Astrocyte (in vitro differentiated cells and primary cell): ENCODE measurements around the gene THOC6. TPM values are rescaled to one million over a fixed set of nuclear protein-coding genes. Genes with fewer than 3 reads are reported as not detected.
"Not testable (repeated sequence)": the region's sequence is repeated elsewhere in the genome, so short reads cannot be mapped to it uniquely, and the experiment has no call there.

Experiments used
- DNase-seq: peaks from one replicate; pipeline ENCODE4 v3.0.0-alpha.2; 2010; ENCODE audit warnings: low read depth
- FAIRE-seq: peaks from 2 replicates; lab custom pipeline; 2011; peaks lifted over from hg19 to GRCh38; lab: Jason Lieb, UNC
- H2AFZ ChIP-seq: 2 replicates; pipeline ENCODE4 v1.6.0; 2012; ENCODE audit warnings: low read depth, low read length, inconsistent platforms
- H3K27ac ChIP-seq: 2 replicates; pipeline ENCODE4 v1.5.1; 2011; ENCODE audit warnings: low read depth, low read length, inconsistent platforms
- H3K27me3 ChIP-seq: 2 replicates; pipeline ENCODE4 v1.6.0; 2011; ENCODE audit warnings: low read length, inconsistent platforms; ENCODE audit not compliant: insufficient read depth
- H3K36me3 ChIP-seq: 2 replicates; pipeline ENCODE4 v1.5.1; 2011; ENCODE audit warnings: low read length, inconsistent platforms; ENCODE audit not compliant: insufficient read depth
- H3K4me1 ChIP-seq: 2 replicates; pipeline ENCODE4 v1.5.1; 2011; ENCODE audit warnings: low read length, inconsistent platforms; ENCODE audit not compliant: insufficient read depth
- H3K4me2 ChIP-seq: 2 replicates; pipeline ENCODE4 v1.6.0; 2012; ENCODE audit warnings: low read length, inconsistent platforms
- H3K4me3 ChIP-seq: 2 replicates; pipeline ENCODE4 v1.5.1; 2011; ENCODE audit warnings: low read depth, mild to moderate bottlenecking, low read length, inconsistent platforms; ENCODE audit not compliant: insufficient read depth
- H3K79me2 ChIP-seq: 2 replicates; pipeline ENCODE4 v1.6.0; 2012; ENCODE audit warnings: mild to moderate bottlenecking, low read length, inconsistent platforms; ENCODE audit not compliant: insufficient read depth
- H3K9ac ChIP-seq: 2 replicates; pipeline ENCODE4 v1.6.0; 2012; ENCODE audit warnings: mild to moderate bottlenecking, low read length, inconsistent platforms
- H3K9me3 ChIP-seq: 2 replicates; pipeline ENCODE4 v1.5.1; 2012; ENCODE audit warnings: low read depth, mild to moderate bottlenecking, low read length, inconsistent platforms; ENCODE audit not compliant: insufficient read depth
- H4K20me1 ChIP-seq: 2 replicates; pipeline ENCODE4 v1.6.0; 2012; ENCODE audit warnings: low read length, inconsistent platforms; ENCODE audit not compliant: insufficient read depth
- H3K27ac Mint-ChIP-seq: one replicate; pipeline ENCODE4 v1.8.0; 2021; ENCODE audit warnings: mild to moderate bottlenecking, mixed read lengths; ENCODE audit not compliant: unreplicated experiment
- H3K27me3 Mint-ChIP-seq: one replicate; pipeline ENCODE4 v1.8.0; 2021; ENCODE audit warnings: low read depth, mixed read lengths; ENCODE audit not compliant: unreplicated experiment
- H3K36me3 Mint-ChIP-seq: one replicate; pipeline ENCODE4 v1.8.0; 2021; ENCODE audit warnings: low read depth, mixed read lengths; ENCODE audit not compliant: unreplicated experiment
- H3K4me1 Mint-ChIP-seq: one replicate; pipeline ENCODE4 v1.8.0; 2021; ENCODE audit warnings: low read depth, mixed read lengths; ENCODE audit not compliant: unreplicated experiment
- H3K4me3 Mint-ChIP-seq: one replicate; pipeline ENCODE4 v1.8.0; 2021; ENCODE audit warnings: mild to moderate bottlenecking, moderate library complexity, mixed read lengths; ENCODE audit not compliant: unreplicated experiment
- H3K9me3 Mint-ChIP-seq: one replicate; pipeline ENCODE4 v1.8.0; 2021; ENCODE audit warnings: mild to moderate bottlenecking, mixed read lengths; ENCODE audit not compliant: unreplicated experiment
- EZH2 ChIP-seq: IDR thresholded peaks from 2 replicates; pipeline ENCODE4 v1.6.1; 2012; ENCODE audit warnings: mild to moderate bottlenecking, low read length, inconsistent platforms; ENCODE audit not compliant: insufficient read depth
- total RNA-seq: library from RNA; stranded (reverse); gene quantifications from 2 replicates; pipeline ENCODE4 v1.2.1, GENCODE V29; 2021
- TF ChIP-seq, protein P1 (sequence below): IDR thresholded peaks from 2 replicates; pipeline ENCODE4 v1.5.1; 2011; ENCODE audit warnings: low read depth, mild to moderate bottlenecking, inconsistent platforms, low read length, moderate library complexity; ENCODE audit not compliant: insufficient read depth

THOC6 gene
- total RNA-seq, 1 donor from 2014 or later, result 22.3 TPM

GRCh38 chr16:3054965-3055733 is 31.3 kb downstream of the THOC6 start:
- no peaks in the 10 kb centered on the region for H3K9me3 ChIP-seq
- no peaks in the 10 kb centered on the region for H3K79me2 ChIP-seq
- H3K27ac Mint-ChIP-seq, result no peak overlapping the region
- peaks cover 13% of the 10 kb centered on the region for H3K27me3 Mint-ChIP-seq
- H3K4me3 Mint-ChIP-seq, result no peak overlapping the region
- peaks cover 10% of the 10 kb centered on the region for H3K36me3 Mint-ChIP-seq
- no peaks in the 10 kb centered on the region for H3K36me3 ChIP-seq
- H2AFZ ChIP-seq, result no peak overlapping the region
- peaks cover 3% of the 10 kb centered on the region for H4K20me1 ChIP-seq
- H3K4me2 ChIP-seq, result no peak overlapping the region
- no peak overlapping the region for H3K27ac ChIP-seq
- no peak for DNase-seq
- no peak overlapping the region for H3K9ac ChIP-seq
- no peaks in the 10 kb centered on the region for H3K4me1 Mint-ChIP-seq
- no peaks in the 10 kb centered on the region for H3K27me3 ChIP-seq
- peaks cover 10% of the 10 kb centered on the region for H3K4me1 ChIP-seq
- no peak overlapping the region for H3K4me3 ChIP-seq
- FAIRE-seq, result no peak
- no peak for TF ChIP-seq EZH2
- TF ChIP-seq, protein P1, sequence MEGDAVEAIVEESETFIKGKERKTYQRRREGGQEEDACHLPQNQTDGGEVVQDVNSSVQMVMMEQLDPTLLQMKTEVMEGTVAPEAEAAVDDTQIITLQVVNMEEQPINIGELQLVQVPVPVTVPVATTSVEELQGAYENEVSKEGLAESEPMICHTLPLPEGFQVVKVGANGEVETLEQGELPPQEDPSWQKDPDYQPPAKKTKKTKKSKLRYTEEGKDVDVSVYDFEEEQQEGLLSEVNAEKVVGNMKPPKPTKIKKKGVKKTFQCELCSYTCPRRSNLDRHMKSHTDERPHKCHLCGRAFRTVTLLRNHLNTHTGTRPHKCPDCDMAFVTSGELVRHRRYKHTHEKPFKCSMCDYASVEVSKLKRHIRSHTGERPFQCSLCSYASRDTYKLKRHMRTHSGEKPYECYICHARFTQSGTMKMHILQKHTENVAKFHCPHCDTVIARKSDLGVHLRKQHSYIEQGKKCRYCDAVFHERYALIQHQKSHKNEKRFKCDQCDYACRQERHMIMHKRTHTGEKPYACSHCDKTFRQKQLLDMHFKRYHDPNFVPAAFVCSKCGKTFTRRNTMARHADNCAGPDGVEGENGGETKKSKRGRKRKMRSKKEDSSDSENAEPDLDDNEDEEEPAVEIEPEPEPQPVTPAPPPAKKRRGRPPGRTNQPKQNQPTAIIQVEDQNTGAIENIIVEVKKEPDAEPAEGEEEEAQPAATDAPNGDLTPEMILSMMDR, result no peak
- peaks cover 3% of the 10 kb centered on the region for H3K9me3 Mint-ChIP-seq

DNA sequence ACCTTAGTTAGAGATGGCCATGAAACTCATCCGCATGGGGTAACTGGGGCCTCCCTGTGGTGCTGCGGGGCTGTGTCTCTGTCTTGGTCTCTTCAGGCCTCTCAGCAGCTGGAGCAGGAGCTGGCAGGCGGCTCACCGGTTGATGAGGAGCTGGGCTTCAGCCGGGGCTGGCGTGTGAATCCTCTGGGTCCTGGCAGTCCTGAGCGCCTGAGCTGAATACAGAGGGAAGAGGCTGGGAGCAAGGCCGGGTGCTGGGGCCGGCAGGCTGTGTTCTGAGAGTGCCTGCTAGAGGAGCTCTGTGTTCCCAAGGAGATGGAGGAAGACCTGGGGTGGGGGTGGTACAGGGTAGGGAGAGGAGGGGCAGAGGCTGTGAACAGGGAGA is 31.9 kb downstream of the THOC6 start:
- not testable (repeated sequence) for H4K20me1 ChIP-seq, H3K9me3 Mint-ChIP-seq, H3K79me2 ChIP-seq, H3K36me3 ChIP-seq, H3K4me2 ChIP-seq, H3K36me3 Mint-ChIP-seq, H3K9ac ChIP-seq, H3K27ac ChIP-seq, H3K27me3 ChIP-seq, FAIRE-seq, H3K9me3 ChIP-seq, H3K4me3 Mint-ChIP-seq, H2AFZ ChIP-seq, H3K4me1 ChIP-seq, H3K4me3 ChIP-seq, DNase-seq, H3K4me1 Mint-ChIP-seq, H3K27ac Mint-ChIP-seq
- H3K27me3 Mint-ChIP-seq, result peaks cover 11% of the 10 kb centered on the region

DNA sequence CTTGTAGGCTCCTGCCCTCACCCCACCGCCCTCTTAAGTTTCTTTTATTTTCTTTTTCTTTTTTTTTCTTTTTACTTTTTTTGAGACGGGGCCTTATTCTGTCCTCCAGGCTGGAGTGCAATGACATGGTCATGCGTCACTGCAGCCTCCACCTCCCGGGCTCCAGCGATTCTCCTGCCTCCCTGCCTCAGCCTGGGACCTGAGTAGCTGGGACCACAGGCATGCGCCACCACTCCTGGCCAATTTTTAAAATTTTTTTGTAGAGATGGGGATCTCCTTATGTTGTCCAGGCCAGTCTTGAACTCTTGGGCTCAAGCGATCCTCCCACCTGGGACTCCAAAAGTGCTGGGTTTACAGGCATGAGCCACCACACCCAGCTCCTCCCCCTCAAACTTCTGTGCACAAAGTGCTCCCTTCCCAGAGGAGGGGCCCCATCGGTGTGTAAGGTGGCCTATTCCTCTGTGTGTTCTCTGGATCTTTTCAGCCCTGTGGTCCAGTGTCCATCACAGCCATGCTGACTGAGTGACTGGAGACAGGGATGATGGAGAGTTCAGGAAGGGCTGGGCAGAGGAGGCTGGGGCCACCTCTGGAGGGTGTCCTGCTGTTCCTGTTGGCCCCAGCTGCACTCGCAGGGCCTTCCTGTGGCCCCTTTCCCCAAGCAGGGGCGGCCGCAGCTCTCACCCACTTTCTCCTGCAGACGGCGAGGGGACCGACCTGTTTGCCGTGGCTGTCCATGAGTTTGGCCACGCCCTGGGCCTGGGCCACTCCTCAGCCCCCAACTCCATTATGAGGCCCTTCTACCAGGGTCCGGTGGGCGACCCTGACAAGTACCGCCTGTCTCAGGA is 32.7 kb downstream of the THOC6 start:
- H3K4me3 ChIP-seq, result no peak overlapping the region
- Mint-ChIP-seq H3K4me1 (no peaks in the 10 kb centered on the region), H3K4me3 (no peak overlapping the region), H3K27me3 (peaks cover 10% of the 10 kb centered on the region), H3K36me3 (peaks cover 10% of the 10 kb centered on the region), H3K9me3 (peaks cover 3% of the 10 kb centered on the region), H3K27ac (no peak overlapping the region)
- H3K4me2 ChIP-seq, result no peak overlapping the region
- peaks cover 3% of the 10 kb centered on the region for H4K20me1 ChIP-seq
- no peak for FAIRE-seq
- H2AFZ ChIP-seq, result no peak overlapping the region
- H3K4me1 ChIP-seq, result peaks cover 10% of the 10 kb centered on the region
- no peak overlapping the region for H3K27ac ChIP-seq
- no peaks in the 10 kb centered on the region for H3K36me3 ChIP-seq
- H3K79me2 ChIP-seq, result no peaks in the 10 kb centered on the region
- H3K27me3 ChIP-seq, result no peaks in the 10 kb centered on the region
- no peaks in the 10 kb centered on the region for H3K9me3 ChIP-seq
- DNase-seq, result no peak
- no peak for TF ChIP-seq EZH2
- TF ChIP-seq, protein P1, result no peak
- H3K9ac ChIP-seq, result no peak overlapping the region
